ENCODE results near the gene KLHL17.

- no peak for TF ChIP-seq EZH2phosphoT487 (IDR thresholded peaks at IDR 0.05; ENCODE audit: insufficient read depth, low read depth)
- no peak for TF ChIP-seq EZH2 (IDR thresholded peaks at IDR 0.05; ENCODE audit: insufficient read depth, poor library complexity, severe bottlenecking)
These were observed 3.6 kb downstream of the KLHL17 start for GRCh38 chr1:963746-964525.

All from GM23248 (cell line).